ENCODE data around the gene TCP11X1.
"Not testable (repeated sequence)": the region's sequence is repeated elsewhere in the genome, so short reads cannot be mapped to it uniquely, and the experiment has no call there.

Gene TCP11X1

DNA sequence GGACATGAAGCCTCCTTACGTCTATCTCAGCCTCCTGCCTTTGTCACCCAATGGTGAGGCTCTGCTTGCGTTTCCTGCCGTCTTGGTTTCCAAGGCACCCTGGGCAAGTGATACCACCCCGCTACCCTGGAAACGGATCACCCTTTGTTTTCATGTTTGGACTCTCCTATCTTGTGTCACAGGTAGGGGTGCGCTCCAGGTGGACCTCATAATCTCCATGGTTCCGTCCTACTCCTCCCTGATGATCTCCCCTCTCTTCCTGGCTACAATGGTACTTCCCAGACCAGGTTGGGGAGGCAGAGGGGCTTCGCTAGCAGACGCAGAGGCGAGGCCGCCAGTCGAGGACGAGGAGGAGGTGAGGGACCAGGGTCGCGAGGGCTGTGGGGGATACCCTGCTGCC is at the start of gene TCP11X1:
TSS of gene TCP11X1 (plus strand) at position 316 of the 400 bp plus-strand sequence.
- in situ Hi-C loops (cut with MboI; ENCODE audit: low sequenced_read_pairs) = not testable (repeated sequence)

DNA sequence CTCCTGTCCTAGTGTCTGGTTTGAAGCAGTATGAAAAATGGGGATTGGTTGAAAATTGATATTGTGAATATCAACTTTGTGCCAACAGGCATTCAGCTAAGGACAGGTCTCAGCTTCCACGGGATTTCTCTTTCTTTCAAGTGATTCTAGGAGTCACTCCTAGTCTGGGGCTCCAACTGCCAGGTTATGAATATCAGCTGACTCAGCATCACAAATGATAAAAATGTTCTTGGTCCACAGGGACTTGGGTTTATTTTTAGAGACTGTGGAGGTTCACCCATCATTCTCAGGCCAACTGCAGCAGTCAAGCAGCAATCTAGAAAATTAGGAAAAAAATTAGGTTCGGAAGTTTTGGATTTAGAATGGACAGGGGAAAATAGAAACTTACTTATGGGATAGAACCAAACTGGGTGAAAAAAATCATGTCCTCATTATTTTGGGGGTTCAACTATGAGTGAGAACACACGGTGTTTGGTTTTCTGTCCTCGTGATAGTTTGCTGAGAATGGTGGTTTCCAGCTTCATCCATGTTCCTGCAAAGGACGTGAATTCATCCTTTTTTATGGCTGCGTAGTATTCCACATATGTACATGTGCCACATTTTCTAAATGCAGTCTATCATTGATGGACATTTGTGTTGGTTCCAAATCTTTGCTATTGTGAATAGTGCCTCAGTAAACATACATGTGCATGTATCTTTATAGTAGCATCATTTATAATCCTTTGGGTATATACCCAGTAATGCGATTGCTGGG is 29.0 kb upstream of the TCP11X1 start:
- in situ Hi-C loops (cut with MboI; ENCODE audit: low sequenced_read_pairs) = no loop called here

GRCh38 chrX:102207940-102208339 is 7.2 kb upstream of the TCP11X1 start:
- in situ Hi-C loops (cut with MboI; ENCODE audit: low sequenced_read_pairs) = not testable (repeated sequence)

GRCh38 chrX:102216497-102216896 is 1.4 kb downstream of the TCP11X1 start:
- in situ Hi-C loops (cut with MboI; ENCODE audit: low sequenced_read_pairs) = not testable (repeated sequence)

DNA sequence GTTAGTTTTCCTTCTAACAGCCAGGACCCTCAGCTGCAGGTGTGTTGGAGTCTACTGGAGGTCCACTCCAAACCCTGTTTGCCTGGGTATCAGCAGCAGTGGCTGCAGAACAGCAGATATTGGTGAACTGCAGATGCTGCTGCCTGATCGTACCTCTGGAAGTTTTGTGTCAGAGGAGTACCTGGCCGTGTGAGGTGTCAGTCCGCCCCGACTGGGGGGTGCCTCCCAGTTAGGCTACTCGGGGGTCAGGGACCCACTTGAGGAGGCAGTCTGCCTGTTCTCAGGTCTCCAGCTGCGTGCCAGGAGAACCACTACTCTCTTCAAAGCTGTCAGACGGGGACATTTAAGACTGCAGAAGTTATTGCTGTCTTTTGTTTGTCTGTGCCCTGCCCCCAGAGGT is 20.6 kb downstream of the TCP11X1 start:
- in situ Hi-C loops (cut with MboI; ENCODE audit: low sequenced_read_pairs) = not testable (repeated sequence)

GRCh38 chrX:102240265-102240664 is 25.2 kb downstream of the TCP11X1 start:
- in situ Hi-C loops (cut with MboI; ENCODE audit: low sequenced_read_pairs) = not testable (repeated sequence)

GRCh38 chrX:102246893-102247292 is 31.8 kb downstream of the TCP11X1 start, which contains the start of gene NXF2:
Gene NXF2 (plus strand): TSS chrX:102247167. CDS start chrX:102307079, 59,912 bp downstream.
- in situ Hi-C loops (cut with MboI; ENCODE audit: low sequenced_read_pairs) = not testable (repeated sequence)

DNA sequence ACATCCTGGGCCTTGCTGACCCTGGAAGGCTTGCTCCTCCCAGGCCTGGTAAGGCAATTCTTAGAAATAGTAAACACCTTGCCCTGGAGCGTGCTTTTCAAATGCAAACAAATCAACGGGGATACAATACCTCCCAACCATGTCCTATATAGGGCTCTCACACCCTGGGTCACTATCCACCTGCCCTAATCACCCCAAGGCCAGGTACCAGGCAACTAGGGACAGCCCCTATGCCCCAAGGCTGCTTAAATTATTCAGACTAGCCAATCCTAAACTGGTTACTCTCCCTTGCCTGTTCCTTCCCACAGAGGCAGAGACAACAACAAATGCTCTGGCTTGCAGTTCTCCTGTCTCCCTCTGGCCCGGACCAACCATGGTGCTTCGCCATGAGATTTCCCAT is 57.1 kb downstream of the TCP11X1 start:
- in situ Hi-C loops (cut with MboI; ENCODE audit: low sequenced_read_pairs) = not testable (repeated sequence)
